Stimulated activated CD8-positive, alpha-beta memory T cell treated with anti-CD3 and anti-CD28 coated beads, Interleukin-15, amount 100 ng/mL, for 48 hours (primary cell): ENCODE measurements around the gene LCN1.
"Not testable (repeated sequence)": the region's sequence is repeated elsewhere in the genome, so short reads cannot be mapped to it uniquely, and the experiment has no call there.

Experiments
- DNase-seq, 2 donors: peaks; one replicate each; pipeline ENCODE4 v3.0.0-alpha.2; 2020; ENCODE audit warnings: low read depth in 2 of 2

The LCN1 gene

DNA sequence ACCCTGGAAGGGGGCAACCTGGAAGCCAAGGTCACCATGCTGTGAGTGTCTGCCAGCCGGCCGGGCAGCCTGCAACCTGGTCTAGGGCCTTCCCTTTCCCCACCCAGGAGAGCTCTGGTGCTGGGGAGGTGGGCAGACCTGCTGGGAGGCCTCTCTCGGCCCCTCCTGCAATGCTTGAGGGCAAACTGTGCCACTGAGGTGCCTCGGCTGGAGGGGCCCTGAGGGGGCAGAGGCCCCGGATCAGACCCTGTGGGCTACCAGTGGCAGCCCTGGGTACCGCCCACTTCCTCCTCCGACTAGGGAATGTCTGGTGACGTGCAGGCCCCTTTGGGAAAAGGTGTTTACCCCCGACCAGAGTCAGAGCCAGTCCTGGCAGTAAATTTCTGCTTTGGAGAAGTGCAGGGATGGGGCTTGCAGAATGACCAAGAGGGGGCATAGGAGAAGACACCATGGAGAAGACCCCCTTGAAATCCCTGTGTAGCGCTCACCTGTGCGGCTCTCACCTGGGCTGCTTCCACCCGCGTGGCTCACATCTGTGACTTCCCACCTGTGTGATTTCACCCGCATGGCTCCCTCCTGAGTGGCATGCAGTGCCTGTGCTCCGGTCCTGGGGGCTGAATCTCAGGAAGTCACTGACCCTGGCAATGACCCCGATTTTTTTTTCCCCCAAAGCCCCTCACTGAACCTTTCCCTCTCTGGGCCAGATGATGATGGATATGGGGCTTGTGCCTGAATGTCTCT is 1.1 kb downstream of the LCN1 start:
- no peak for DNase-seq

DNA sequence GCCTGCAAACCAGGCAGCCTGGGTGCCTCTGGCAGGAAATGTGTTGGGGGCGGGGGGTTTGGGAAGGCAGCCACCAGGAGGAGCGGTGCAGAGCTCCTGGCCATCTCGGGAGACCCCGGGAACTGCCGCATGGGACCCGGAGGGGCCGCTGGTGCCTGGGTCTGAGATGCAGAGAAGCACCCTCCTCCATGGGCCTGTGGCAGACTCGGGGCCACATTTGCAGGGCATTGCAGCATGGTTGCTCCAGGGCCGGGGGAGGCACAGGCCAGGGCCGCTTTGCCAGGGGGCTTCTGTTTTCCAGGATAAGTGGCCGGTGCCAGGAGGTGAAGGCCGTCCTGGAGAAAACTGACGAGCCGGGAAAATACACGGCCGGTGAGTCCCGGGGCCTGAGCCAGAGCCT is 1.7 kb downstream of the LCN1 start:
- no peak for DNase-seq

DNA sequence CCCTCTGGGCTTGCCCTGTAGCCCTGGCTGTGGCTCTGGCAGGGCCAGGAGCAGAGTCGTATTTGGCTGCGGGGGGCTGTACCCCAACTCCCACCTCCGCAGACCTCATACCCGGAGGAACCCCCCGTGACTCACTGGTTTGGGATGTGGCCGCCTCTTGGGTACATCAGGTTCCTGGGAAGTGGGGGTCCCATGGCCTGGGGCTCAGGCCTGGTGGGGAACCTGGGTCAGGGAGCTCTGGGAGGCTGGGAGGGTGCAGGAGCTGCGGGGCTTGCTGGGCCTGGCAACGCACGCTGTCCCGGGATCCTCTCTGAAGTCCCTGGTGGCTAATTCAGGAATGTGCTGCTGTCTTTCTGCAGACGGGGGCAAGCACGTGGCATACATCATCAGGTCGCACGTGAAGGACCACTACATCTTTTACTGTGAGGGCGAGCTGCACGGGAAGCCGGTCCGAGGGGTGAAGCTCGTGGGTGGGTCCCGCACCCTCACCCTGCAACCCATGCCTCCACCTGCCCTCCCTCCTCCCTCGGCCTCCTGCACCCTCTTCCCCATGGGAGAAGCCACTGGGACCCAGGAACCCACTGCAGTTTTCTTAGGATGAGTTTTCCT is 2.4 kb downstream of the LCN1 start:
- DNase-seq: no peak

- DNase-seq: no peak
Measured at GRCh38 chr9:135524130-135524861, 3.1 kb downstream of the LCN1 start.

DNA sequence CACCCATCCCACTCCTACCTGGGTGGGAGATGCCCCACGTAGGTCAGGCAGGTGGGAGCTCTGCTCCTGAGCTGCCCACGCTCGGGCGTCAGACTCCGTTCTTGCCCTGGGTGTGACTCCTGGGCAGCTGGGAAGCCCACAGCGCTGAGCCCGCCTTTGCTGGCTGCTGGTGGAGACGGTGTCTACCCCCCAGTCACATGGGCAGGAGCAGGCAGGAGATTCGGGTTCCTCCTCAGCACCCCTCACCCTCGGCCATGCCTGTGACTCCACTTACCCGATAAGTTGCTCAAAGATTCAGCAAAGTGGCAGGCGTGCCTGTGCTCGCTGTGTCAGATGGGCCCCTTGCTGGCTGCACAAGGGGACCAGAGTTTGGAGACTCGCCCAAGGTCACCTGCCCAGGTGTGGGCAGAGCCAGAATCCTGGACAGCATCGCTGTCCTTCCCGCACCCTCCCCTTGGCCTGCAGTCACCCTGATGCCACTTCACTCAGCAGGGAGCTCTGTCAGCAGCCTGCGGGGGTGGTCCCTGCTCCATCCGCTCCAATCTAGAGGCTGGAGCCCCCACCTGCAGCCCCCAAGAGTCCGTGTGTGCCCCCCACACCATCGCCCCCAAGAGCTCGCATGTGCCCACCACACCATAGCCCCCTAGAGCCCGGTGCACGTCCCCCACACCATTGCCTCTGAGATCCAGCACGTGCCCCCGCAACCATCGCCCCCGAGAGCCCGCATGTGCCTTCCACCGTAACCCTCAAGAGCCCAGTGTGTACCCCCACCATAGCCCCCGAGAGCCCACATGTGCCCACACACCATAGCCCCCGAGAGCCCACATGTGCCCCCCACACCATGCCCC is 4.2 kb downstream of the LCN1 start:
- no peak for DNase-seq

- no peak for DNase-seq
Measured at GRCh38 chr9:135526089-135526729, 5.0 kb downstream of the LCN1 start.

DNA sequence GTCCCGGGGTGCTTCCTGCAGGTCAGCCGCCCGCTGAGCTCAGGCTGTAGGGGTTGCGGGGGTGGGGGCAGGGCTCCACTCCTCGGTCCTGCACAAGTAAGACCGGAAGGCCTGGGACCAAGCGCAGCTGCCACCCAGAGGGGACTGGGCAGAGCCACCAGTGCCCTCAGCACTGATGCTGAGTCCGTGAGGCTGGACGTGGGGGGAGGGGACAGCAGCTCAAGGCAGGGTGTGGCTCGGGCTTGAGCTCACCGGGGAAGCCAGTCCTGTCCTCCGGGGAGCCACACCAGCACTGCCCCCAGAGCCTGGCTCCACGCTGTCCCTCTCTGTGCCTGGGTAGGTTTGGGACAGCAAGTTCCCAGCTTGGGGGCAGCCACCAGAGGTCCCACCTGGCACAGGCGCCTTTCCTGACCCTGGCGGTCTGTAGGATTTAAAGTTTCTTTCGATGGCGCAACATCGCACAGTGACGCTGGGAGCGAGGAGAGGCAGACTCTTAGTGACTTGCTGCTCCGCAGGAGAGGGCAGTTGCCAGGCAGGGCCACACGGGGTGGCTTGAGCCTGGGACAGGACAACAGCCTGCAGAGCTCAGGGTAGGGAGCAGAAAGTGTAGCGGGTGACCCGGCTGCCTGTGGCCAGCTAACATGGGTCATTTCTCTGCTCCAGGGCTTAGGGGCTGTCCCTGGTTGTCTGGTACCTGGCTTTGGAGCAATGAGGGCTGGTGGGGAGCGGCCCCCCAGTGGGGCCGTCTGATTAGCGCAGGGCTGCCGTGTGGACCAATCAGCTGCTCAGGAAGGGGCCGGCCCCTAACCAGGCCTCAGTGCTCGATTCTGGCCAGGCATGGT is 5.7 kb downstream of the LCN1 start:
- no peak for DNase-seq

DNA sequence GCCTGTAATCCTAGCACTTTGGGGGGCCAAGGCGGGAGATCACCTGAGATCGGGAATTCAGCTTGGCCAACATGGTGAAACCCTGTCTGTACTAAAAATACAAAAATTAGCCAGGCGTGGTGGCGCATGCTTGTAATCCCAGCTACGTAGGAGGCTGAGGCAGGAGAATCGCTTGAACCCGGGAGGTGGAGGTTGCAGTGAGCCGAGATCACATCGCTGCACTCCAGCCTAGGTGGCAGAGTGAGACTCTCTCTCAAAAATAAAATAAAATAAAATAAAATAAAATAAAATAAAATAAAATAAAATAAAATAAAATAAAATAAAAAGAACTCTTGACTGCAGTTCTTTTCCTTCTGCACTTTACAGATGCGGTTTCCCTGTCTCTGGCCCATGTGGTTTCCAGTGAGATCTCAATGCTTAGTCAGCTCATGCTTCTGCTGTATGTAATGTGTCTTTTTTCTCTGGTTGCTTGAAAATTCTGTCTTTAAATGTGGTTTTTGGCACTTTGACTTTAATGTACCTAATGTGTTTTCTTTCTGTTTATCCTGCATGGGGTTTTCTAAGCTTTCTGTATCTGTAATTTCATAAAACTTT is 7.7 kb downstream of the LCN1 start:
- DNase-seq: not testable (repeated sequence)

DNA sequence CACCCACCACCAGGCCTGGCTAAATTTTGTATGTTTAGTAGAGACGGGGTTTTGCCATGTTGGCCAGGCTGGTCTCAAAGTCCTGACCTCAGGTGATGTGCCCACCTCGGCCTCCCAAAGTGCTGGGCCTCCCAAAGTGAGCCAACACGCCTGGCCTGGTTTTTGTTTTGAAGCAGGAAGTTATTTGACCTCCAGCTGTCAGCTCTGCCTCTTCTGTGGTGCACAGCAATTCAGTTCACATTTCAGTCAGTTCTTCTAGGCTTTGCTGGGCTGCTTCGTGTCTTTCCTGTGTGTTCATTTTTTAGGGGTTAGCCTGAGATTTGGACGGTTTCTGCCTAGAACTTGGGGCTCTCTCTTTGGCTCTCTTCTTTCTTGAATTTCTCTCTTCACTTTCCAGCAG is 8.9 kb downstream of the LCN1 start:
- no peak for DNase-seq

DNA sequence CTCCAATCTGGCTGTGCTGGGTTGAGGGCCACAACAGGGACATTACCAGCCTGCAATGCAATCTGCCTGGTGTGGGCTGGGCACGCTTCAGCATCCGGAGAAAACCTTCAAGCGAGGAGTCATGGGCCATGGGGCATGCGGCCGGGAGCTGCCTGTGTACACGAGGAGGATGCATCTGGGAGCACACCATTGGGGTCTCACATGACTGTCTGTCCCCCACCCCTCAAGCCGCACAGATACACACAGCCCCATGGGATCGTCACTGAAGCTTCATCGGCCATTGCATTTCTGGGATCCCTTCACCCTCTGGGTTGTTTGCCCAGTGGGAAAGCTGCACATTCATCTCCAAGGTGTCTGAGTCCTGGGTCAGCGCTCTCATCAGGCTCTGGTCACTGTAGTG is 9.9 kb downstream of the LCN1 start:
- no peak for DNase-seq

- DNase-seq: no peak
Measured at GRCh38 chr9:135533113-135533512, 11.9 kb downstream of the LCN1 start.

DNA sequence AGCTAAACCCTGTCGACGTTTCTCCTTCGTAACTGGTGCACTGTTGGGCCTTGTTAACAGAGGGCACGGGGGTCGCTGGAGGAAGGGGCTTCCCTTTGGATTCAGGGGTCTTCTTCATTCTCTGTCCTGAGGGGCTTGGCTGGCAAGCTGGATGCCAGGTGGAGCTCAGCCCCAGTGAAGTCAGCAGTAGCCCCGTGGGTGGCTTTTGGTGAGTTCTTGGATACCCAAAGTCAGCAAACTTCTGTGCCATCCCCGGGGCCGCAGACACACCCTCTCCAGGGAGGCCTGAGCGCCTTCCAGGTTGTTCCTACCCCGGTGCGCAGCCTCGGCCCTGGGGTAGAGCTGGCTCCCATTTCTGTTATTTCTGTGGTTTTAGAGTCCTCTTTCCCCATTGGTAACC is 12.4 kb downstream of the LCN1 start:
- no peak for DNase-seq

DNA sequence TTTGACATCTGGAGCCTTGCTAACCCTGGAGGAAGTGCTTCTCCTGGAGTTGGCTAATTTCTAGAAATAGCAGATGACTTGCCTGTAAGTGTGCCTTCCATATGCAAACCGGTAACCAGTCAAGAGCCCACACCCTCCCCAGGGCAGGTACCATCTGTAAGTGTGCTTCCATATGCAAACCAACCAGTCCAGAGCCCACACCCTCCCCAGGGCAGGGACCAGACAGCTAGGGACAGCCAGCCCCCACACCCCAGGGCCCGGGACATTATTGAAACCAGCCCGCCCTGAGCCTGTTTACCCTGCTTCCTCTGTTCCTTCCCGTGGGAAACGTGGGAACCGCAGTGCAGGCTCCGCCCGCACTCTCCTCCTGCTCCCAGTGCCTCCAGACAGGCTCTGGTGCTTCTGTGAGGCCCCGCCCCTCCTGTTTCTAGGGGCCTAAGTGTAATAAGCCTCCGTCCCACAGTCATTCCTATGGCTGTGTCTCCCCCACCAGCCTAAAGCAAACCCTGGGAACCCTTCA is 13.0 kb downstream of the LCN1 start:
- not testable (repeated sequence) for DNase-seq

- DNase-seq: not testable (repeated sequence)
Measured at GRCh38 chr9:135534826-135535225, 13.6 kb downstream of the LCN1 start.

DNA sequence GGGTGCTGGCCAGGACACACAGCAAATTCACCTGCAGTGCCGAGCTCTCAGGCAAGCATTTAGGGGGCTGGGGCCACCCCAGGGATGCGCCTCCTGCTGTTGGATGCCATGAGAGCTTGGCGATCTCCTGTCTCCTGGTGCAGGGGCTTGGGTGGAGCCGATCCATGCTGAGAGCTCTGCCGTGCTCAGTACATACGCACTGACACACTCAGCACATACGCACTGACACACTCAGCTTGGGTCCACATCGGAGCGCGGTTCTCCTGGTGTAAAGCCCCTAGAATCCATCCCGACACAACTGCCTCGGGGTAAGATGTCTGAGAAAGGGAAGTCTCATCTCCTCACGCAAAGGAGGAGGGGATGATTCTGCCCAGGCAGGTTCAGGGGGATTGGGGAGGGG is 14.4 kb downstream of the LCN1 start:
- not testable (repeated sequence) for DNase-seq

DNA sequence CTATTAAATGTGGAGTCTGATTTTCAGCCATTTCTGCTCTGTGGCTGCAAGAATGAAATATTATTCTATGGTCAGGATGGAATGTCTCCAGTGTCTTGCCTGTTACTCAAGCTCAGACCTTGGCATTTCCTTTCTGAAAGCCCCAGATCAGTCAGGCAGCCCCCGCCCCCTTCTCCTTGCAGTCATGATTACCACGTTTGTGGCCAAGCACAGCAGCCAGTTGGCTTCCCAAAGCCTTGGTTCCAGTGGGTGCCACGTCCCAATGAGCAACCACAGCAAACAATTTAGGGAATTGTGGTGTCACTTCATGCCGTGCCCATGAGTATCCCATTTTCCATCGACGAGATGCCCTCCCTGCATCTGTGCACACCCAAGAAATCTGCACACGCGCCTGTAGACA is 15.0 kb downstream of the LCN1 start:
- DNase-seq: no peak

GRCh38 chr9:135543262-135543894 is 22.1 kb downstream of the LCN1 start:
- DNase-seq: not testable (repeated sequence)

- DNase-seq: no peak
Measured at GRCh38 chr9:135544981-135545635, 23.9 kb downstream of the LCN1 start.

GRCh38 chr9:135545646-135546176 is 24.5 kb downstream of the LCN1 start, which contains the start of gene OBP2A:
Gene OBP2A, plus strand, starts transcription at chr9:135546126. Its CDS starts 55 bp downstream, at chr9:135546181.
- not testable (repeated sequence) for DNase-seq
